KMS-11 (cell line): ENCODE measurements around the gene BASP1.
A peak's percentile ranks its signal among the peaks of the same experiment; 100 is the strongest.

Experiments
- H2AFZ ChIP-seq: fragments of 200-600 bp; sonication (generic); 2 replicates; pipeline ENCODE4 v1.6.1; 2016; ENCODE audit warnings: antibody characterized with exemption, mixed run types, low read depth
- H3K27ac ChIP-seq: fragments of 200-600 bp; sonication (generic); 2 replicates; pipeline ENCODE4 v1.6.1; 2016; ENCODE audit warnings: mild to moderate bottlenecking, mixed run types
- H3K27me3 ChIP-seq: fragments of 200-600 bp; sonication (generic); 2 replicates; pipeline ENCODE4 v1.6.1; 2017; ENCODE audit warnings: mild to moderate bottlenecking, low read depth, mixed run types, moderate library complexity; ENCODE audit not compliant: insufficient read depth
- H3K36me3 ChIP-seq: fragments of 200-600 bp; sonication (generic); 2 replicates; pipeline ENCODE4 v1.6.1; 2017; ENCODE audit warnings: mild to moderate bottlenecking, mixed run types; ENCODE audit not compliant: insufficient read depth
- H3K4me1 ChIP-seq: fragments of 200-600 bp; sonication (generic); 2 replicates; pipeline ENCODE4 v1.6.1; 2016; ENCODE audit warnings: mild to moderate bottlenecking, low read depth, mixed run types; ENCODE audit not compliant: poor library complexity, severe bottlenecking
- H3K4me2 ChIP-seq: fragments of 200-600 bp; sonication (generic); 2 replicates; pipeline ENCODE4 v1.7.0; 2016; ENCODE audit warnings: mild to moderate bottlenecking, mixed run types
- H3K4me3 ChIP-seq: fragments of 200-600 bp; sonication (generic); IDR thresholded peaks from 2 replicates; pipeline ENCODE4 v1.6.1; 2017; ENCODE audit warnings: low read depth, low read length, mixed read lengths; ENCODE audit not compliant: insufficient read depth
- H3K79me2 ChIP-seq: fragments of 200-600 bp; sonication (generic); 2 replicates; pipeline ENCODE4 v1.6.1; 2016; ENCODE audit warnings: low read depth, mixed run types; ENCODE audit not compliant: insufficient read depth
- H3K9ac ChIP-seq: fragments of 200-600 bp; sonication (generic); 2 replicates; pipeline ENCODE4 v1.6.1; 2016; ENCODE audit warnings: mild to moderate bottlenecking, mixed run types
- H4K20me1 ChIP-seq: fragments of 200-600 bp; sonication (generic); 2 replicates; pipeline ENCODE4 v1.6.1; 2016; ENCODE audit warnings: mild to moderate bottlenecking, mixed run types; ENCODE audit not compliant: insufficient read depth
- CTCF ChIP-seq: fragments of 200-600 bp; sonication (generic); conservative IDR thresholded peaks from 2 replicates; pipeline ENCODE4 v1.6.1; 2017; ENCODE audit warnings: low read depth, mild to moderate bottlenecking, antibody characterized with exemption, low read length, moderate library complexity, mixed read lengths

The BASP1 gene

GRCh38 chr5:17196024-17196423, 21.4 kb upstream of the BASP1 start:
- no peak for TF ChIP-seq CTCF
- no peaks in the 10 kb centered on the region for H3K4me1 ChIP-seq
- no peak overlapping the region for H2AFZ ChIP-seq
- H3K4me2 ChIP-seq = no peak overlapping the region
- no peaks in the 10 kb centered on the region for H3K36me3 ChIP-seq
- no peaks in the 10 kb centered on the region for H3K79me2 ChIP-seq
- H3K9ac ChIP-seq = no peak overlapping the region
- no peaks in the 10 kb centered on the region for H4K20me1 ChIP-seq
- H3K4me3 ChIP-seq = no peak overlapping the region
- no peak overlapping the region for H3K27ac ChIP-seq
- H3K27me3 ChIP-seq = no peaks in the 10 kb centered on the region

DNA sequence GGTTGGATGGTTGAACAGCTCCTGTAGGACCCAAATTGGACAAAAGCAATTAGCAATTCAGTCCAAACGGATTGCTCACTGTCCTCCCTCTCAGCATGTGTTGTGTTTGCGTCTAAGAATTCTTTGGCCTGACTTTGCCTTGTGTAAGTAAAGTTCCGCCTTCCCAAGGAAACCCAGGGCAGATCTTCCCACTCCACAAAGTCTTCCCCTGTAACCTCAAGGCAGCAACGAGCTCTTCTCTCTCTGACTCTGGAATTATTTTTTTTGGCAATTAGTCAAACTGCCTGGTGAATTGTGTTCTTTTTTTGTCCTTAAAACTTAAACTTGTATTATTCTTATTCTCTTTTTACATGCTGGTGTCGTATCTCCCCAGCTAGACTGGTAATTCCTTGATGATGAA, 20.7 kb upstream of the BASP1 start:
- Histone ChIP-seq H3K9ac (no peak overlapping the region), H3K4me1 (no peaks in the 10 kb centered on the region), H3K79me2 (no peaks in the 10 kb centered on the region), H3K36me3 (no peaks in the 10 kb centered on the region), H3K4me3 (no peak overlapping the region), H2AFZ (no peak overlapping the region), H4K20me1 (no peaks in the 10 kb centered on the region), H3K4me2 (no peak overlapping the region), H3K27ac (no peak overlapping the region), H3K27me3 (no peaks in the 10 kb centered on the region)
- TF ChIP-seq CTCF = no peak

GRCh38 chr5:17203329-17204132, 13.9 kb upstream of the BASP1 start:
- H3K4me3 ChIP-seq = no peak overlapping the region
- no peak overlapping the region for H3K9ac ChIP-seq
- no peaks in the 10 kb centered on the region for H4K20me1 ChIP-seq
- H3K27me3 ChIP-seq = no peaks in the 10 kb centered on the region
- H3K4me2 ChIP-seq = no peak overlapping the region
- no peak overlapping the region for H2AFZ ChIP-seq
- no peaks in the 10 kb centered on the region for H3K4me1 ChIP-seq
- no peak overlapping the region for H3K27ac ChIP-seq
- H3K36me3 ChIP-seq = no peaks in the 10 kb centered on the region
- no peaks in the 10 kb centered on the region for H3K79me2 ChIP-seq
- peak; percentile 71 for TF ChIP-seq CTCF

DNA sequence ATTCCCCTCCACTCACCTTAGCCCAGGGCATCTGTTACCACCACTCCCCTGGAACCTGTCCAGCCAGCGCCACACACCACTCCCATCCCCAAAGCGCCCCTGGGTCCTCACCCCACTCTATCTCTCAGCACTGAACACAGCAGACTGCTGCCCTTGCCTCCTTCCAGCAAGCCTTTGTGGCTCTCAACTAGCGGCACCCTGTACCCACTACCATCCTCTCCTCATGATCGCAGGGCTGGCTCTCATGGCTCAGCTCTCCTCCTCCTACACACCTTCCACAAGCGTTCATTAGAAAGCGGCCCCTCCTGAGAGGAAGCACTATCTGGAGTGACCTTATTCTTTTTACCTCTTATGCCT, 13.3 kb upstream of the BASP1 start:
- no peak overlapping the region for H3K27ac ChIP-seq

More for the DNA sequence above, 13.3 kb upstream of the BASP1 start:
- Histone ChIP-seq H2AFZ (no peak overlapping the region), H3K79me2 (no peaks in the 10 kb centered on the region), H3K4me3 (no peak overlapping the region), H3K9ac (no peak overlapping the region), H3K27me3 (no peaks in the 10 kb centered on the region), H4K20me1 (no peaks in the 10 kb centered on the region), H3K4me2 (no peak overlapping the region), H3K36me3 (no peaks in the 10 kb centered on the region), H3K4me1 (no peaks in the 10 kb centered on the region)
- TF ChIP-seq CTCF = no peak
